ENCODE measurements around the gene MATN4.

Gene MATN4, protein sequence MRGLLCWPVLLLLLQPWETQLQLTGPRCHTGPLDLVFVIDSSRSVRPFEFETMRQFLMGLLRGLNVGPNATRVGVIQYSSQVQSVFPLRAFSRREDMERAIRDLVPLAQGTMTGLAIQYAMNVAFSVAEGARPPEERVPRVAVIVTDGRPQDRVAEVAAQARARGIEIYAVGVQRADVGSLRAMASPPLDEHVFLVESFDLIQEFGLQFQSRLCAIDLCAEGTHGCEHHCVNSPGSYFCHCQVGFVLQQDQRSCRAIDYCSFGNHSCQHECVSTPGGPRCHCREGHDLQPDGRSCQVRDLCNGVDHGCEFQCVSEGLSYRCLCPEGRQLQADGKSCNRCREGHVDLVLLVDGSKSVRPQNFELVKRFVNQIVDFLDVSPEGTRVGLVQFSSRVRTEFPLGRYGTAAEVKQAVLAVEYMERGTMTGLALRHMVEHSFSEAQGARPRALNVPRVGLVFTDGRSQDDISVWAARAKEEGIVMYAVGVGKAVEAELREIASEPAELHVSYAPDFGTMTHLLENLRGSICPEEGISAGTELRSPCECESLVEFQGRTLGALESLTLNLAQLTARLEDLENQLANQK
- long read RNA-seq, partial matches to known transcripts, result 1 of 13 reads
- long read RNA-seq, other reads (novel, unspliced or antisense), result 11 of 13 reads

DNA sequence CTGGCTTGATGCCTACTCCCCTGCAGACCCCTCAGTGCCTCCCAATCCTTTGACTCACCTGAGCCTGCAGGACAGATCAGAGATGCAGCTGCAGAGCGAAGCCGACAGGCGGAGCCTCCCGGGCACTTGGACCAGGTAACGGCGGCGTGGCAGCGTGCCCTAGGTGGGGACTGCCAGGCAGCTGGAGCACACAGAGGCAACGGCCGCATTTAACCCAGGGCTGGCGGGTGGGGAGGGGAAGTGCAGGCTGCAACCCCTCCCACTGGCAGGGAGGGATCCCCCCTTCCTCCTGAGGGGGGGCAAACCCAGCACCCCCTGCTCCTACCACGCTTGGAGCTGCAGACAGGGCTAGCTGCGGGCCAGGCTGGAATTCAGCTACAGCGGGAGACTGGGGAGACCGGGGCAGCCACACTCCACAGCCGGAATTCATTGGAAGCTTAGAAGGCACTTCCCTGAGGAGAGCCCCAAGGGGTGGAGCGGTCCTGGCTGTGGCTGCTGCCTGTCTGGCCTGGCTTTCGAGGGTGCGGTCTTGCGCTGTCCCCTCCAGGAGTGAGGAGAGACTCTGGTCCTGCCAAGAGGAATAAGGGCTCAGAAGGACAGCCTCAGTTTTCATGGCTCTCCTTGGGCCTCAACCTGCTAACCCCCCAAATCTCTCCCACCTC is at the start of gene MATN4:
MATN4 (minus strand) TSS at position 183 of the 662 bp plus-strand sequence. CDS start 2,717 bp downstream, outside the sequence.
- TF ChIP-seq SPI1 (IDR thresholded peaks at IDR 0.05; ENCODE audit: borderline replicate concordance, low read depth), result no peak
- Histone ChIP-seq H3K4me3 (replicated peaks; ENCODE audit: insufficient read depth, low read length) (no peak within 1 kb of the TSS), H3K27ac (replicated peaks) (no peak within 1 kb of the TSS), H3K27me3 (ENCODE audit: insufficient read depth, poor library complexity, severe bottlenecking) (no peaks in the 10 kb centered on the region)
- DNase-seq (ENCODE audit: low read depth in 1 of 2, low spot score in 1 of 2), result no peak

DNA sequence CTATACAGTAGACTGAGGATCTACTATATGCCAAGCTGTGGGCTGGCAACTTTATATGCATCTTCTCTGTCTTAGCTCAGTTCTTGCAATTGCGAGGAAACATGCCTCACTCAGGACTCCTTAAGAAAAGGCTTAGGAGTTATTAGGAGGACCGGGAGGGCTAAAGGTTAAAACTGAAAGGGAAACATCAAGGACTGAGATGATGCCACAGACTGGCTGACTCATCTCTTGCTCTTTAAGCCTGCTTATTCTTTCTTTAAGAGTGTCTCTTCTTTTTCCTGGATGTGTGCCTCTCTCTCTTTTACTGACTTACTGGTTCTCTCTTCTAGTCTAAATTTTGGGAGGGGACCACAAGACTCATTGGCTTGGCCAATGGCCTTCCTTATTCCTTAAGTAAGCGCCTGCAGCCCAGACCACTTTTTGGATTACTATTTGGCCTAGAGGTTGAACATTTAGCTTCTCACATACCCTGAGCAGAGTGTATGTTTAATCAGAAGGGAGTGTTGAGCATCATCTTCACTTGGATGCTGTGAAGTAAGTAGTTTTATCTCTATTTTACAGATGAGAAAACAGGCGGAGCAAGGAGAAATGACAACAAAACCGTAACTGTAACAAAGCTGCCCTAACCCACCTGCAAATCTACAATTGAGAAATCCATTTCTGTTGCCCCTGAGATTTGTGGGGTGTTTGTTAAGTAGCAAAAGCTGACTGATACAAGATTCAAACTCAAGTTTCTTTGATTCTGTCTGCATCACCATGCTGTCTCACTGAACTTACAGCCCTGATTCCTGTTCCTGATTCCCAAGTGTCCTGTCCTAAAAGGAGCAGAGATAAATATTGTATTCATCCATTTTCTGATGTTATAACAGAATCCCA is 47.3 kb upstream of the MATN4 start:
- TF ChIP-seq, protein P1, sequence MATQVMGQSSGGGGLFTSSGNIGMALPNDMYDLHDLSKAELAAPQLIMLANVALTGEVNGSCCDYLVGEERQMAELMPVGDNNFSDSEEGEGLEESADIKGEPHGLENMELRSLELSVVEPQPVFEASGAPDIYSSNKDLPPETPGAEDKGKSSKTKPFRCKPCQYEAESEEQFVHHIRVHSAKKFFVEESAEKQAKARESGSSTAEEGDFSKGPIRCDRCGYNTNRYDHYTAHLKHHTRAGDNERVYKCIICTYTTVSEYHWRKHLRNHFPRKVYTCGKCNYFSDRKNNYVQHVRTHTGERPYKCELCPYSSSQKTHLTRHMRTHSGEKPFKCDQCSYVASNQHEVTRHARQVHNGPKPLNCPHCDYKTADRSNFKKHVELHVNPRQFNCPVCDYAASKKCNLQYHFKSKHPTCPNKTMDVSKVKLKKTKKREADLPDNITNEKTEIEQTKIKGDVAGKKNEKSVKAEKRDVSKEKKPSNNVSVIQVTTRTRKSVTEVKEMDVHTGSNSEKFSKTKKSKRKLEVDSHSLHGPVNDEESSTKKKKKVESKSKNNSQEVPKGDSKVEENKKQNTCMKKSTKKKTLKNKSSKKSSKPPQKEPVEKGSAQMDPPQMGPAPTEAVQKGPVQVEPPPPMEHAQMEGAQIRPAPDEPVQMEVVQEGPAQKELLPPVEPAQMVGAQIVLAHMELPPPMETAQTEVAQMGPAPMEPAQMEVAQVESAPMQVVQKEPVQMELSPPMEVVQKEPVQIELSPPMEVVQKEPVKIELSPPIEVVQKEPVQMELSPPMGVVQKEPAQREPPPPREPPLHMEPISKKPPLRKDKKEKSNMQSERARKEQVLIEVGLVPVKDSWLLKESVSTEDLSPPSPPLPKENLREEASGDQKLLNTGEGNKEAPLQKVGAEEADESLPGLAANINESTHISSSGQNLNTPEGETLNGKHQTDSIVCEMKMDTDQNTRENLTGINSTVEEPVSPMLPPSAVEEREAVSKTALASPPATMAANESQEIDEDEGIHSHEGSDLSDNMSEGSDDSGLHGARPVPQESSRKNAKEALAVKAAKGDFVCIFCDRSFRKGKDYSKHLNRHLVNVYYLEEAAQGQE (IDR thresholded peaks at IDR 0.05; ENCODE audit: insufficient replicate concordance, low read depth), result no peak
- TF ChIP-seq GABPA (IDR thresholded peaks at IDR 0.05; ENCODE audit: low read depth) (no peak), SPI1 (IDR thresholded peaks at IDR 0.05; ENCODE audit: borderline replicate concordance, low read depth) (no peak), POLR2AphosphoS5 (IDR thresholded peaks at IDR 0.05; ENCODE audit: low read depth) (no peak)
- TF ChIP-seq, protein P2, sequence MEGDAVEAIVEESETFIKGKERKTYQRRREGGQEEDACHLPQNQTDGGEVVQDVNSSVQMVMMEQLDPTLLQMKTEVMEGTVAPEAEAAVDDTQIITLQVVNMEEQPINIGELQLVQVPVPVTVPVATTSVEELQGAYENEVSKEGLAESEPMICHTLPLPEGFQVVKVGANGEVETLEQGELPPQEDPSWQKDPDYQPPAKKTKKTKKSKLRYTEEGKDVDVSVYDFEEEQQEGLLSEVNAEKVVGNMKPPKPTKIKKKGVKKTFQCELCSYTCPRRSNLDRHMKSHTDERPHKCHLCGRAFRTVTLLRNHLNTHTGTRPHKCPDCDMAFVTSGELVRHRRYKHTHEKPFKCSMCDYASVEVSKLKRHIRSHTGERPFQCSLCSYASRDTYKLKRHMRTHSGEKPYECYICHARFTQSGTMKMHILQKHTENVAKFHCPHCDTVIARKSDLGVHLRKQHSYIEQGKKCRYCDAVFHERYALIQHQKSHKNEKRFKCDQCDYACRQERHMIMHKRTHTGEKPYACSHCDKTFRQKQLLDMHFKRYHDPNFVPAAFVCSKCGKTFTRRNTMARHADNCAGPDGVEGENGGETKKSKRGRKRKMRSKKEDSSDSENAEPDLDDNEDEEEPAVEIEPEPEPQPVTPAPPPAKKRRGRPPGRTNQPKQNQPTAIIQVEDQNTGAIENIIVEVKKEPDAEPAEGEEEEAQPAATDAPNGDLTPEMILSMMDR (IDR thresholded peaks at IDR 0.05; ENCODE audit: insufficient read depth, low read length), result no peak
- Histone ChIP-seq H3K27me3 (ENCODE audit: insufficient read depth, poor library complexity, severe bottlenecking) (no peaks in the 10 kb centered on the region), H3K4me3 (replicated peaks; ENCODE audit: insufficient read depth, low read length) (no peak overlapping the region), H3K27ac (replicated peaks) (no peak overlapping the region)
- no peak for DNase-seq (ENCODE audit: low read depth in 1 of 2, low spot score in 1 of 2)

DNA sequence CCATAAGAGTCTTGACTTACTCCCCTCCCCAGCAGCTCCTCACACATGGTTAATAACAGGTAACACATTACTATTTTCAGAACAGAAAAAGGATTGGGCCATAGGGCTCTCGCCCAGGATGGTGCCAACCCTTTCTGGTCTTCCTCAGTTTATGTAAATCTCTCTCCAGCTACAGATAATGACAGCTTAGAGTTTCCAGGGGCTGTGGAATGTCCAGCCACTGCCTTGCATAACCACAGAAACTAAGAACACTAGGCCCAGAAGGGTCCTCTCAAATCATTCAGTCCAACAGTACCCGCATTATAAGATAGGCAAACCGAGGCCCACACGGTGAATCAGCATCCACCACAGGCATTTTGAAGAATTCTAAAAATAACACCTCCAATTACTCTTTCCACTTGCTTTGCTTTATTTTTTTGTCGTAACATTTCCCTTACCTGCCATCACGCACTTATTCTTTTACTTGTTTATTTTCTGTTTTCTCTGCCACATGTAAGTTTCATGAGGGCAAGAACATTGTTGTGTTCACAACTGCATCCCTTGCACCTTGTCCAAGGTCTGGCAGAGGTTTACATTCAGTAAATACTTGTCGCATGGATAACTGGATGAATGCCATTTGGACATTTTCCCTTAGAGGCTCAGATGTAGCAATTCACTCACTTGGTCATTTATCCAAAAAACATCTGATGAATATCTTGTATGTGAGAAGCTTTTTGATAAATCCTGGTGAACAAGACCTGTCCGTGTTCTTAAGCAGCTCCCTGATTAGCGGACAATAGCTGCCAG is 46.5 kb upstream of the MATN4 start:
- H3K27me3 ChIP-seq (ENCODE audit: insufficient read depth, poor library complexity, severe bottlenecking), result no peaks in the 10 kb centered on the region
- no peak overlapping the region for H3K4me3 ChIP-seq (replicated peaks; ENCODE audit: insufficient read depth, low read length)
- H3K27ac ChIP-seq (replicated peaks), result no peak overlapping the region
- DNase-seq (ENCODE audit: low read depth in 1 of 2, low spot score in 1 of 2), result no peak
- TF ChIP-seq, protein P1 (IDR thresholded peaks at IDR 0.05; ENCODE audit: insufficient replicate concordance, low read depth), result no peak
- TF ChIP-seq GABPA (IDR thresholded peaks at IDR 0.05; ENCODE audit: low read depth) (no peak), SPI1 (IDR thresholded peaks at IDR 0.05; ENCODE audit: borderline replicate concordance, low read depth) (no peak), POLR2AphosphoS5 (IDR thresholded peaks at IDR 0.05; ENCODE audit: low read depth) (no peak)

DNA sequence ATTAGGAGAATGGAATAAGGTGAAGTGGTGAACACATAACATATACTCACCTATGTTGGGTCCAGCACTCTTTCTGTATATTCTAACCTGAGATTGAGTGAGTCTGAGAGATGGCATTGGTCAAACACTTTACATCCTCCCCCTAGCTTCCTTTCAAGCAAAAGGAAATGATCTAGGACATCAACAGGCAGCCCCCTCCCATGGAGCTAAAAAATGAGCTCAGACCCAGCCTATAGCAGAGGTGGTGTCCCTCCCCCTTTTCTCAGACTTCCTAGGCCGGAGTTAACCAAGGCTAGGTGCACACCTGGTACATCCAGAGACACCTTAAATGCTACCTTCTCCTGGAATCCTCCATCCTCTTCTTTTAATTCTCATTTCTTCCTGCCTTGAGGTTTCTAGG is 45.6 kb upstream of the MATN4 start:
- Histone ChIP-seq H3K4me3 (replicated peaks; ENCODE audit: insufficient read depth, low read length) (no peak overlapping the region), H3K27me3 (ENCODE audit: insufficient read depth, poor library complexity, severe bottlenecking) (peaks cover 2% of the 10 kb centered on the region), H3K27ac (replicated peaks) (no peak overlapping the region)
- DNase-seq (ENCODE audit: low read depth in 1 of 2, low spot score in 1 of 2), result no peak
- no peak for TF ChIP-seq POLR2AphosphoS5 (IDR thresholded peaks at IDR 0.05; ENCODE audit: low read depth)
- TF ChIP-seq SPI1 (IDR thresholded peaks at IDR 0.05; ENCODE audit: borderline replicate concordance, low read depth), result no peak
- TF ChIP-seq, protein P2 (IDR thresholded peaks at IDR 0.05; ENCODE audit: insufficient read depth, low read length), result no peak
- TF ChIP-seq, protein P1 (IDR thresholded peaks at IDR 0.05; ENCODE audit: insufficient replicate concordance, low read depth), result no peak
- TF ChIP-seq GABPA (IDR thresholded peaks at IDR 0.05; ENCODE audit: low read depth), result no peak
